Progenitor cell of endocrine pancreas (in vitro differentiated cells): Measurements from ENCODE around the gene ATP13A1. TPM values are rescaled to one million over a fixed set of nuclear protein-coding genes. Genes with fewer than 3 reads are reported as not detected.
"Not testable (repeated sequence)": the region's sequence is repeated elsewhere in the genome, so short reads cannot be mapped to it uniquely, and the experiment has no call there.

Source experiments
- DNase-seq: peaks from one replicate; pipeline ENCODE4 v3.0.0; 2021; ENCODE audit warnings: low spot score; ENCODE audit not compliant: unreplicated experiment
- H3K27ac Mint-ChIP-seq: 2 replicates; pipeline ENCODE4 v1.8.0; 2021; ENCODE audit warnings: mild to moderate bottlenecking, moderate library complexity, mixed read lengths
- H3K27me3 Mint-ChIP-seq: 2 replicates; pipeline ENCODE4 v1.8.0; 2021; ENCODE audit warnings: mixed read lengths
- H3K36me3 Mint-ChIP-seq: 2 replicates; pipeline ENCODE4 v1.8.0; 2022; ENCODE audit warnings: mixed read lengths; ENCODE audit not compliant: insufficient read depth
- H3K4me1 Mint-ChIP-seq: 2 replicates; pipeline ENCODE4 v1.8.0; 2021; ENCODE audit warnings: low read depth, mixed read lengths
- H3K4me3 Mint-ChIP-seq: 2 replicates; pipeline ENCODE4 v1.8.0; 2021; ENCODE audit warnings: low read depth, mild to moderate bottlenecking, moderate library complexity, mixed read lengths
- H3K9me3 Mint-ChIP-seq: 2 replicates; pipeline ENCODE4 v1.8.0; 2021; ENCODE audit warnings: low read depth, mixed read lengths
- CTCF ChIP-seq: fragments of 200-600 bp; sonication (generic); IDR thresholded peaks from one replicate; pipeline ENCODE4 v1.5.0; 2021; ENCODE audit warnings: antibody characterized with exemption, mild to moderate bottlenecking; ENCODE audit not compliant: unreplicated experiment
- total RNA-seq: library from RNA; stranded (reverse); gene quantifications from 2 replicates; pipeline ENCODE4 v1.2.1, GENCODE V29; 2021

The ATP13A1 gene
- total RNA-seq, 1 donor from 2014 or later: 81.1 TPM

DNA sequence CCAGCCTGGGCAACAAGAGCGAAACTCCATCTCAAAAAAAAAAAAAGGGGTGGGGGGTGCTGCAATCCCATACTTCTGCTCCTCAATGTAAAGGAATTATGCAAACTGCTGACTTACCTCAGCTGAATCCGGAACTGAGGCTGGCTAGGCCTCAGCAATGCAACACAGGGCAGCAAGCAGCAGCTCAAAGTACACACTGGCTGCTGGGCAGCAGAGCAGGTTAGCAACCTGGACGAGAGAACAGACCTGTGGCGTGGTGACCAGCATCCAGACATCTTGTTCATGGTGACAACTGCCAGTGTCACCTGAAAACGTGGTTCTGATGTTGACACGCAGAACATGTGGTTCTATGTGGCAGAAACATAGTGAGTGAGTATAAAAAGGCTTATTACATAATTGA is 41.4 kb upstream of the ATP13A1 start:
- Mint-ChIP-seq H3K27me3 (no peaks in the 10 kb centered on the region), H3K4me1 (no peaks in the 10 kb centered on the region), H3K36me3 (peaks cover 69% of the 10 kb centered on the region), H3K4me3 (no peak overlapping the region), H3K27ac (no peak overlapping the region), H3K9me3 (peaks cover 57% of the 10 kb centered on the region)
- DNase-seq: no peak
- TF ChIP-seq CTCF: no peak

GRCh38 chr19:19700493-19700892 is 37.0 kb upstream of the ATP13A1 start:
- H3K27ac Mint-ChIP-seq, DNase-seq: not testable (repeated sequence)

GRCh38 chr19:19697589-19697988 is 34.1 kb upstream of the ATP13A1 start:
- TF ChIP-seq CTCF: no peak
- no peaks in the 10 kb centered on the region for H3K4me1 Mint-ChIP-seq
- H3K27ac Mint-ChIP-seq: no peak overlapping the region
- H3K36me3 Mint-ChIP-seq: peaks cover 18% of the 10 kb centered on the region
- H3K9me3 Mint-ChIP-seq: peaks cover 15% of the 10 kb centered on the region
- no peaks in the 10 kb centered on the region for H3K27me3 Mint-ChIP-seq
- no peak for DNase-seq
- no peak overlapping the region for H3K4me3 Mint-ChIP-seq

More at GRCh38 chr19:19700493-19700892, 37.0 kb upstream of the ATP13A1 start:
- Mint-ChIP-seq H3K36me3 (peaks cover 39% of the 10 kb centered on the region), H3K9me3 (peaks cover 30% of the 10 kb centered on the region)
- H3K4me1 Mint-ChIP-seq, H3K27me3 Mint-ChIP-seq, H3K4me3 Mint-ChIP-seq: not testable (repeated sequence)

DNA sequence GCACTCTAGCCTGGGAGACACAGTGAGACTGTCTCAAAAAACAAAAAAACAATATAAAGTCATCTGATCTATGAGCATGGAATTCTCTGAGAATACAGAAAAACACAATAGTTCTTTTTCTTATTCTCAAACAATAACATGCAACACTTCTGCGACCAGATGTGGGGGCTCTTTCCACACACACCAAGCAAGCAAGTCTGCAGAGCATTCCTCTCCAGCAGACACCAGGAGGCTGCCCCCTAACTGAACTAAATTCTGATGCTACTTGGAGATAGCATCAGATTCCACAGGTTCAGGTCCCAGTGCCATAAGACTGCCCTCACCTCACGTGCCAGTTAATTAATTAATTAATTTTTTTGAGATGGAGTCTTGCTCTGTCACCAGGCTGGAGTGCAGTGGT is 32.9 kb upstream of the ATP13A1 start:
- no peak for DNase-seq

GRCh38 chr19:19691683-19692082 is 28.2 kb upstream of the ATP13A1 start:
- peaks cover 1% of the 10 kb centered on the region for H3K36me3 Mint-ChIP-seq
- TF ChIP-seq CTCF: no peak
- H3K27me3 Mint-ChIP-seq: no peaks in the 10 kb centered on the region
- no peak for DNase-seq
- no peak overlapping the region for H3K27ac Mint-ChIP-seq
- no peaks in the 10 kb centered on the region for H3K4me1 Mint-ChIP-seq
- no peaks in the 10 kb centered on the region for H3K9me3 Mint-ChIP-seq
- no peak overlapping the region for H3K4me3 Mint-ChIP-seq

More for the DNA sequence above, 32.9 kb upstream of the ATP13A1 start:
- Mint-ChIP-seq H3K36me3 (peaks cover 16% of the 10 kb centered on the region), H3K27me3 (no peaks in the 10 kb centered on the region), H3K4me1 (no peaks in the 10 kb centered on the region), H3K9me3 (peaks cover 12% of the 10 kb centered on the region), H3K4me3 (no peak overlapping the region), H3K27ac (no peak overlapping the region)
- no peak for TF ChIP-seq CTCF

DNA sequence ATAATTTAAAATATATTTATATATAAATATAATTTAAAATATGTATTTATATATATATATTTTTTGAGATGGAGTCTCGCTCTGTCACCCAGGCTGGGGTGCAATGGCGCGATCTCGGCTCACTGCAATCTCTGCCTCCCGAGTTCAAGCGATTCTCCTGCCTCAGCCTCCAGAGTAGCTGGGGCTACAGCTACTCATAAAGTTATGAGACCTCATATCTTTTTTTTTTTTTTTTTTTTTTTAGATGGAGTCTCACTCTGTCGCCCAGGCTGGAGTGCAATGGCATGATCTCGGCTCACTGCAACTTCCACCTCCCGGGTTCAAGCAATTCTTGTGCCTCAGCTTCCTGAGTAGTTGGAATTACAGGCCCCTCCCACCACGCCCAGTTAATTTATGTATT is 25.5 kb upstream of the ATP13A1 start:
- not testable (repeated sequence) for DNase-seq, H3K4me1 Mint-ChIP-seq, H3K9me3 Mint-ChIP-seq, H3K4me3 Mint-ChIP-seq, H3K27me3 Mint-ChIP-seq, H3K27ac Mint-ChIP-seq, H3K36me3 Mint-ChIP-seq
